ENCODE data around the gene MGP.
A peak's percentile ranks its signal among the peaks of the same experiment; 100 is the strongest.

- TF ChIP-seq CTCF (CRISPR knock-in tag; IDR thresholded peaks at IDR 0.05), result no peak
- TF ChIP-seq NBN (conservative IDR thresholded peaks at IDR 0.05), result no peak
- no peak for TF ChIP-seq ZNF3 (CRISPR knock-in tag; IDR thresholded peaks at IDR 0.05)
- TF ChIP-seq ZNF138 (CRISPR knock-in tag; IDR thresholded peaks at IDR 0.05; ENCODE audit: low read depth), result no peak
- peak in 1 of 2 experiments; percentile 22; a peak in 1 of 4 replicates for TF ChIP-seq EP300 (IDR thresholded peaks at IDR 0.05; ENCODE audit: low read depth in 2 of 2, low read length in 2 of 2)
- 0 out of 2 replicates have a peak, but pooled peaks have one; percentile 9 for TF ChIP-seq EP300 (CRISPR knock-in tag; IDR thresholded peaks at IDR 0.05; ENCODE audit: borderline replicate concordance)
- peak; percentile 63; the same call in 1 of the 2 replicates for TF ChIP-seq PITX1 (CRISPR knock-in tag; IDR thresholded peaks at IDR 0.05)
- peak; percentile 63 for TF ChIP-seq ELF3 (CRISPR knock-in tag; IDR thresholded peaks at IDR 0.05)
- TF ChIP-seq ZNF224 (CRISPR knock-in tag; IDR thresholded peaks at IDR 0.05), result 0 out of 2 replicates have a peak, but pooled peaks have one; percentile 49
- no peak for TF ChIP-seq MZF1 (CRISPR knock-in tag; IDR thresholded peaks at IDR 0.05; ENCODE audit: borderline replicate concordance)
- TF ChIP-seq PHB2 (IDR thresholded peaks at IDR 0.05; ENCODE audit: partially characterized antibody), result no peak
- no peak for TF ChIP-seq DNMT1 (CRISPR knock-in tag; IDR thresholded peaks at IDR 0.05)
- TF ChIP-seq JARID2 (CRISPR knock-in tag; IDR thresholded peaks at IDR 0.05; ENCODE audit: insufficient replicate concordance), result no peak
Measured at GRCh38 chr12:14843425-14843887, 42.2 kb downstream of the MGP start, which contains the start of gene ART4.
